GM12872 (cell line): ENCODE measurements around the gene LIN37.

Experiments
- TF ChIP-seq, protein P1 (sequence below): IDR thresholded peaks from 3 replicates; pipeline ENCODE4 v1.5.1; 2011; ENCODE audit warnings: low read depth, mild to moderate bottlenecking, low read length, moderate library complexity; ENCODE audit not compliant: insufficient read depth

LIN37 gene

DNA sequence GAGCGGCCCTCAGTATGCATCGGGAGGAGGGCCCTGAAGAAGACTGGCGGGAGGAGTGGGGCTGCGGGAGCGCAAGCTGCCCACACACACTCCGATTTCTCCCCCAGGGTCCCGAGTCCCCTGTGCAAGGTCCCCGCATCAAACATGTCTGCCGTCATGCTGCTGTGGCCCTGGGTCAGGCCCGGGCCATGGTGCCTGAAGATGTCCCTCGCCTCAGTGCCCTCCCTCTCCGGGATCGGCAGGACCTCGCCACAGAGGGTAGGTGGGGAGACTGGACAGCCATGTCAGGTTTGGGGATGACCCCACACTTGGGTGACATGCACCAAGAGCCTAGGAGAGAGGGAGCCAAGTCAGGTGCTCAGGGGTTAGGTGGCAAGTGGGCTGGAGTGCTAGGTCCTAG lies 25.9 kb upstream of the LIN37 start:
- TF ChIP-seq, protein P1, sequence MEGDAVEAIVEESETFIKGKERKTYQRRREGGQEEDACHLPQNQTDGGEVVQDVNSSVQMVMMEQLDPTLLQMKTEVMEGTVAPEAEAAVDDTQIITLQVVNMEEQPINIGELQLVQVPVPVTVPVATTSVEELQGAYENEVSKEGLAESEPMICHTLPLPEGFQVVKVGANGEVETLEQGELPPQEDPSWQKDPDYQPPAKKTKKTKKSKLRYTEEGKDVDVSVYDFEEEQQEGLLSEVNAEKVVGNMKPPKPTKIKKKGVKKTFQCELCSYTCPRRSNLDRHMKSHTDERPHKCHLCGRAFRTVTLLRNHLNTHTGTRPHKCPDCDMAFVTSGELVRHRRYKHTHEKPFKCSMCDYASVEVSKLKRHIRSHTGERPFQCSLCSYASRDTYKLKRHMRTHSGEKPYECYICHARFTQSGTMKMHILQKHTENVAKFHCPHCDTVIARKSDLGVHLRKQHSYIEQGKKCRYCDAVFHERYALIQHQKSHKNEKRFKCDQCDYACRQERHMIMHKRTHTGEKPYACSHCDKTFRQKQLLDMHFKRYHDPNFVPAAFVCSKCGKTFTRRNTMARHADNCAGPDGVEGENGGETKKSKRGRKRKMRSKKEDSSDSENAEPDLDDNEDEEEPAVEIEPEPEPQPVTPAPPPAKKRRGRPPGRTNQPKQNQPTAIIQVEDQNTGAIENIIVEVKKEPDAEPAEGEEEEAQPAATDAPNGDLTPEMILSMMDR, result no peak

DNA sequence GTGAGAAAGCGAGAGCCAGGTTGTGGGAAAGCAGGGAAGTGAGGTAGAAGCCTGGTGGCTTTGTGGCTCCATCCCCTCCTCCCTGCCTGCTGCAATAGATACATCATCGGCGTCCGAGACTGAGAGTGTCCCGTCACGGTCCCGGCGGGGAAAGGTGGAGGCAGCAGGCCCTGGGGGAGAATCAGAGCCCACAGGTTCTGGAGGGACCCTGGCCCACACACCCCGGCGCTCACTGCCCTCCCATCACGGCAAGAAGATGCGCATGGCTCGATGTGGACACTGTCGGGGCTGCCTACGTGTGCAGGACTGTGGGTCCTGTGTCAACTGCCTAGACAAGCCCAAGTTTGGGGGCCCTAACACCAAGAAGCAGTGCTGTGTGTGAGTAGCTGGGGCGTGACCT lies 25.5 kb upstream of the LIN37 start:
- TF ChIP-seq, protein P1, result no peak

DNA sequence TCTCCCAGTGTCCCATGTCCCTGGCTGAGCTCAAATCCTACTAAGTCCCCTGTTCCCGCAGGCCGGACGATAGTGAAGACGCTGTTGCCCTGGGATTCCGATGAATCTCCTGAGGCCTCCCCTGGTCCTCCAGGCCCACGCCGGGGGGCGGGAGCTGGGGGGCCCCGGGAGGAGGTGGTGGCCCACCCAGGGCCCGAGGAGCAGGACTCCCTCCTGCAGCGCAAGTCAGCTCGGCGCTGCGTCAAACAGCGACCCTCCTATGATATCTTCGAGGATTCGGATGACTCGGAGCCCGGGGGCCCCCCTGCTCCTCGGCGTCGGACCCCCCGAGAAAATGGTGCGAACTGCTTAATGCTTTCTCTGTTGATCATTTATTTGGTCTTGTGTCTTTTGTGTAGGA lies 24.7 kb upstream of the LIN37 start:
- TF ChIP-seq, protein P1, result no peak

DNA sequence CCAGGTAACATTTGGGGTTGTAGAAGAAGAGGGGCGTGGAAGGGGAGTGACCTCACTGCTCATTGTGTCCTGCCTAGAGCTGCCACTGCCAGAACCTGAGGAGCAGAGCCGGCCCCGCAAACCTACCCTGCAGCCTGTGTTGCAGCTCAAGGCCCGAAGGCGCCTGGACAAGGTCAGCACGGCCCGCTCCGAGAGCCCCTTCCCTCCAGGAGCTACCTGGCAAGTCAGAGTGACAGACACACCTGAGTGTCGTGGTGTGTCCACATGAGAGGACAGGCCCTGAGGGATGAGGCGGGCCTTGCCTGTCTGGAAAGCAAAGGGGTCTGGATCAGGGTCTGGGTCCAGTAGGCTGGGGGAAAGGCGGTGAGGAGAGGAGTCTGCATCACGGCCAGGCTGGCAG lies 23.8 kb upstream of the LIN37 start:
- TF ChIP-seq, protein P1, result no peak

DNA sequence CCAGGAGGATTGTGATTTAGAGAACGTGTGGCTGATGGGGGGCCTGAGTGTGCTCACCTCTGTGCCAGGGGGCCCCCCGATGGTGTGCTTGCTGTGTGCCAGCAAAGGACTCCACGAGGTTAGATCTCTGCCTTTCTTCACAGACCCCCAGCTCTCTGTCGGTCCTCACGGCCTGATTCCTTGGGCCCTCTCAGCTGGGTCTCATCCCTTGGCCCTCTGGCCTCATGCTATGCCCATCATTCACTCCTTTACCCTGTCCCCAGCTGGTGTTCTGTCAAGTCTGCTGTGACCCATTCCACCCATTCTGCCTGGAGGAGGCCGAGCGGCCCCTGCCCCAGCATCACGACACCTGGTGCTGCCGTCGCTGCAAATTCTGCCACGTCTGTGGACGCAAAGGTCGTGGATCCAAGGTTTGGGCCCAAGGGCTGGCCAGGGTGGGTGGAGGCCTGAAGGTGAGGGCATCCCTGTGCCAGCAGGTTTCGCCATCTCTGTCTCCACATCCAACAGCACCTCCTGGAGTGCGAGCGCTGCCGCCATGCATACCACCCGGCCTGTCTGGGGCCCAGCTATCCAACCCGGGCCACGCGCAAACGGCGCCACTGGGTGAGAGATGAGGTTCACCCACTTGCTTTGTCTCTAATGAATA lies 23.0 kb upstream of the LIN37 start:
- TF ChIP-seq, protein P1, result no peak

DNA sequence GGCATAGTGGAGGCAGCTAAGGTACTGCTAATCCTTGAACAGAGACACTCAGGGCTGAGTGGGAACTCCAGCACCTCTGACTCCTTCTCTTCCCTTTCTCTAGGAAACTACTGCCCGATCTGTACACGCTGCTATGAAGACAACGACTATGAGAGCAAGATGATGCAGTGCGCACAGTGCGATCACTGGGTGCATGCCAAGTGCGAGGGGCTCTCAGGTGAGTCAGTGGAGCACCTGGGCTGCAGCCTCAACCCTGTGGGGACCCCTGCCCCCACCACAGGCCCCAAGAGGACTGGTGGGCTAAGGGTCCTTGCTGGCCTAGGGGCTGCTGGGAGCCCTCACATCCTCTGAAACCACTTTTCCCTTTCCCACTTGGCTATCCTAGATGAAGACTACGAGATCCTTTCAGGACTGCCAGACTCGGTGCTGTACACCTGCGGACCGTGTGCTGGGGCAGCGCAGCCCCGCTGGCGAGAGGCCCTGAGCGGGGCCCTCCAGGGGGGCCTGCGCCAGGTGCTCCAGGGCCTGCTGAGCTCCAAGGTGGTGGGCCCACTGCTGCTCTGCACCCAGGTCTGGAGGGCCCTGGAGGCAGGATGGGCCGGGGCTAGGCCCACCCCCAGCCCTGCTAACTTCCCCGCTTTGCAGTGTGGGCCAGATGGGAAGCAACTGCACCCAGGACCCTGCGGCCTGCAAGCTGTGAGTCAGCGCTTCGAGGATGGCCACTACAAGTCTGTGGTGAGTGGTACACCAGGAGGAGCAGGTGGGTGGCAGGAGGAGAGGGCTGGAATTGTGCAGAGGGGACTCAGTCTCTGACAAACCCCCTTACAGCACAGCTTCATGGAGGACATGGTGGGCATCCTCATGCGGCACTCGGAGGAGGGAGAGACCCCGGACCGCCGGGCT lies 21.1 kb upstream of the LIN37 start:
- TF ChIP-seq, protein P1, result no peak

DNA sequence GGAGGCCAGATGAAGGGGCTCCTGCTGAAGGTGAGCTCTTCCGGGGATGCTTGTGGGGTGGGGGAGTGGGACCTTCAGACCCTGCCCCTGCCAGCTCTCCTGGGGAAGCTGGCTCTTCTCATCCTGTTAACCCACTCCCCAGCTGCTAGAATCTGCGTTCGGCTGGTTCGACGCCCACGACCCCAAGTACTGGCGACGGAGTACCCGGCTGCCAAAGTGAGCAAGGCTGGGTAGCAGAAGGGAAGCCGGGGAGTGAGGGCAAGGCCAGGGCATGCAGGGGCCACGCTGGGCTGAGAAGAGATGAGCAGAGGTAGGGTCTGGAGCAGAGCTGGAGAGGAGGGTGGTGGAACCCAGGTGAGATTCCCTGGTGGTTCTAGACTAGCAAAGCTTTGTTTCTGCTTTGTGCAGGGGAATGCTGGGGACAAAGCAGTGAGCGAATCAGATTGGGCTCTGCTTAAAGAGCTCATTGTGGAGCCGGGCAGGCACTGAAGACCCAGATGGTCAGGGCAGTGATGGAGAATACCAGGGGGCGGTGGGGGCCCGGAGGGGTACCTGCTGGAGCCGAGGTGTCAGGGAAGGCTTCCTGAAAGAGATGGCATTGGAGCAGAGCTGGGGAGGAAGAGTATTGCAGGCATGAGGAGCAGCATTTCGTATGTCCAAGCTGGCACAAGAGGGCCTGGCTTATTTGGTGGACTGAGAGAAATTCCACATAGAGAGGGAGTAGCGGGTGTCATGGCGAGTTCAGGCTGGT lies 20.2 kb upstream of the LIN37 start:
- TF ChIP-seq, protein P1, result no peak
